Astrocyte (in vitro differentiated cells and primary cell): ENCODE data around the gene MEN1. TPM values are rescaled to one million over a fixed set of nuclear protein-coding genes. Genes with fewer than 3 reads are reported as not detected.

Experiments used
- DNase-seq: peaks from one replicate; pipeline ENCODE4 v3.0.0-alpha.2; 2010; ENCODE audit warnings: low read depth
- FAIRE-seq: peaks from 2 replicates; lab custom pipeline; 2011; peaks lifted over from hg19 to GRCh38; lab: Jason Lieb, UNC
- H2AFZ ChIP-seq: 2 replicates; pipeline ENCODE4 v1.6.0; 2012; ENCODE audit warnings: low read depth, low read length, inconsistent platforms
- H3K27ac ChIP-seq: 2 replicates; pipeline ENCODE4 v1.5.1; 2011; ENCODE audit warnings: low read depth, low read length, inconsistent platforms
- H3K27me3 ChIP-seq: 2 replicates; pipeline ENCODE4 v1.6.0; 2011; ENCODE audit warnings: low read length, inconsistent platforms; ENCODE audit not compliant: insufficient read depth
- H3K36me3 ChIP-seq: 2 replicates; pipeline ENCODE4 v1.5.1; 2011; ENCODE audit warnings: low read length, inconsistent platforms; ENCODE audit not compliant: insufficient read depth
- H3K4me1 ChIP-seq: 2 replicates; pipeline ENCODE4 v1.5.1; 2011; ENCODE audit warnings: low read length, inconsistent platforms; ENCODE audit not compliant: insufficient read depth
- H3K4me2 ChIP-seq: 2 replicates; pipeline ENCODE4 v1.6.0; 2012; ENCODE audit warnings: low read length, inconsistent platforms
- H3K4me3 ChIP-seq: 2 replicates; pipeline ENCODE4 v1.5.1; 2011; ENCODE audit warnings: low read depth, mild to moderate bottlenecking, low read length, inconsistent platforms; ENCODE audit not compliant: insufficient read depth
- H3K79me2 ChIP-seq: 2 replicates; pipeline ENCODE4 v1.6.0; 2012; ENCODE audit warnings: mild to moderate bottlenecking, low read length, inconsistent platforms; ENCODE audit not compliant: insufficient read depth
- H3K9ac ChIP-seq: 2 replicates; pipeline ENCODE4 v1.6.0; 2012; ENCODE audit warnings: mild to moderate bottlenecking, low read length, inconsistent platforms
- H3K9me3 ChIP-seq: 2 replicates; pipeline ENCODE4 v1.5.1; 2012; ENCODE audit warnings: low read depth, mild to moderate bottlenecking, low read length, inconsistent platforms; ENCODE audit not compliant: insufficient read depth
- H4K20me1 ChIP-seq: 2 replicates; pipeline ENCODE4 v1.6.0; 2012; ENCODE audit warnings: low read length, inconsistent platforms; ENCODE audit not compliant: insufficient read depth
- H3K27ac Mint-ChIP-seq: one replicate; pipeline ENCODE4 v1.8.0; 2021; ENCODE audit warnings: mild to moderate bottlenecking, mixed read lengths; ENCODE audit not compliant: unreplicated experiment
- H3K27me3 Mint-ChIP-seq: one replicate; pipeline ENCODE4 v1.8.0; 2021; ENCODE audit warnings: low read depth, mixed read lengths; ENCODE audit not compliant: unreplicated experiment
- H3K36me3 Mint-ChIP-seq: one replicate; pipeline ENCODE4 v1.8.0; 2021; ENCODE audit warnings: low read depth, mixed read lengths; ENCODE audit not compliant: unreplicated experiment
- H3K4me1 Mint-ChIP-seq: one replicate; pipeline ENCODE4 v1.8.0; 2021; ENCODE audit warnings: low read depth, mixed read lengths; ENCODE audit not compliant: unreplicated experiment
- H3K4me3 Mint-ChIP-seq: one replicate; pipeline ENCODE4 v1.8.0; 2021; ENCODE audit warnings: mild to moderate bottlenecking, moderate library complexity, mixed read lengths; ENCODE audit not compliant: unreplicated experiment
- H3K9me3 Mint-ChIP-seq: one replicate; pipeline ENCODE4 v1.8.0; 2021; ENCODE audit warnings: mild to moderate bottlenecking, mixed read lengths; ENCODE audit not compliant: unreplicated experiment
- CTCF ChIP-seq: IDR thresholded peaks from 2 replicates; pipeline ENCODE4 v1.5.1; 2011; ENCODE audit warnings: low read depth, mild to moderate bottlenecking, inconsistent platforms, low read length, moderate library complexity; ENCODE audit not compliant: insufficient read depth
- EZH2 ChIP-seq: IDR thresholded peaks from 2 replicates; pipeline ENCODE4 v1.6.1; 2012; ENCODE audit warnings: mild to moderate bottlenecking, low read length, inconsistent platforms; ENCODE audit not compliant: insufficient read depth
- total RNA-seq: library from RNA; stranded (reverse); gene quantifications from 2 replicates; pipeline ENCODE4 v1.2.1, GENCODE V29; 2021

The MEN1 gene
- total RNA-seq, 1 donor from 2014 or later, result 26.0 TPM

- Mint-ChIP-seq H3K4me3 (no peak overlapping the region), H3K4me1 (peaks cover 5% of the 10 kb centered on the region), H3K27ac (no peak overlapping the region), H3K27me3 (peaks cover 2% of the 10 kb centered on the region), H3K9me3 (no peaks in the 10 kb centered on the region), H3K36me3 (no peaks in the 10 kb centered on the region)
- no peaks in the 10 kb centered on the region for H3K27me3 ChIP-seq
- no peaks in the 10 kb centered on the region for H4K20me1 ChIP-seq
- H3K9me3 ChIP-seq, result no peaks in the 10 kb centered on the region
- H2AFZ ChIP-seq, result no peak overlapping the region
- no peak overlapping the region for H3K27ac ChIP-seq
- H3K79me2 ChIP-seq, result no peaks in the 10 kb centered on the region
- no peak overlapping the region for H3K9ac ChIP-seq
- DNase-seq (no peak), FAIRE-seq (no peak)
- no peak overlapping the region for H3K4me2 ChIP-seq
- peaks cover 5% of the 10 kb centered on the region for H3K4me1 ChIP-seq
- H3K36me3 ChIP-seq, result no peaks in the 10 kb centered on the region
- TF ChIP-seq CTCF (no peak), EZH2 (no peak)
- no peak overlapping the region for H3K4me3 ChIP-seq
Observed at GRCh38 chr11:64841592-64842365, 31.4 kb upstream of the MEN1 start.

- Histone ChIP-seq H3K4me3 (no peak overlapping the region), H4K20me1 (no peaks in the 10 kb centered on the region), H3K9ac (no peak overlapping the region), H2AFZ (no peak overlapping the region), H3K79me2 (no peaks in the 10 kb centered on the region), H3K36me3 (no peaks in the 10 kb centered on the region), H3K4me2 (no peak overlapping the region), H3K4me1 (peaks cover 10% of the 10 kb centered on the region), H3K9me3 (no peaks in the 10 kb centered on the region), H3K27ac (no peak overlapping the region), H3K27me3 (no peaks in the 10 kb centered on the region)
- H3K9me3 Mint-ChIP-seq, result no peaks in the 10 kb centered on the region
- peaks cover 5% of the 10 kb centered on the region for H3K4me1 Mint-ChIP-seq
- no peak for FAIRE-seq
- no peak overlapping the region for H3K27ac Mint-ChIP-seq
- TF ChIP-seq CTCF, result no peak
- no peak for TF ChIP-seq EZH2
- no peak for DNase-seq
- H3K27me3 Mint-ChIP-seq, result peaks cover 2% of the 10 kb centered on the region
- no peaks in the 10 kb centered on the region for H3K36me3 Mint-ChIP-seq
- no peak overlapping the region for H3K4me3 Mint-ChIP-seq
Observed at GRCh38 chr11:64839887-64840782, 29.8 kb upstream of the MEN1 start.
